Measurements from ENCODE around the gene CDC42BPG. TPM values are rescaled to one million over a fixed set of nuclear protein-coding genes. Genes with fewer than 3 reads are reported as not detected.
A peak's percentile ranks its signal among the peaks of the same experiment; 100 is the strongest.

CDC42BPG gene
- total and polyA plus RNA-seq, 10 of the 15 experiments (the other 5 are each of a cell fraction or from before 2014, with no cell fraction given): 0.02 to 1.3 (median 0.09) TPM; not detected in 1

DNA sequence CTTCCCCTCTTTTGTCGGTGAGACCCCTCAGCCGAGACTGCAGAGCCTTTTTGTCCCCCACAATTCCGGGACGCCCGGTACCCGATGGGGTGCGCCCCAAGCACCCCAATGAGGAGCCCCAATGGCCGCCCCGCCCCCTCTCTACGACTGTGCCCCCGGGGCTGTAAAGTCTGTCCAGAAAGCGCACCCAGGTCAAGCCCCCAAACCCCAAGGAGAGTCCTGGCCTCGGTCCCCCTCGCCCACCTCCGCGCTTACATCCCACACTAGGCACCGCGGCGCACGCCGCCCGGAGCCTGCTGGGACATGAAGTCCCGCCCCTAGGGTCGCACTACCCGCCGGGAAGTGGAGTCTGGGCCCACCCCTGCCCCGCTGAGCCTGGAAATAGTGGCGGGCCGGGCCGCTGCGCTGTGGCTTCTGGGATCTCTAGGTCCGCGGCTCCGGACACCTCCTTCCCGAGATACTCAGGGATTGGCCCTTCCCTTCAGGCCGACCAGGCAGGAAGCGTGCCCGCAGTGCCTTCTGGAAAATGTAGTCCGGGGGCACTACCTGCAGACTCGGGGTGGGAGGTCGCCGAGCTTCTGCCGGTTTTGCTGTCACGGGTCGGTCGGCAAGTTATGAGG lies 34.1 kb downstream of the CDC42BPG start, which contains the start of gene MEN1 (continued):
- TF ChIP-seq, protein P1, sequence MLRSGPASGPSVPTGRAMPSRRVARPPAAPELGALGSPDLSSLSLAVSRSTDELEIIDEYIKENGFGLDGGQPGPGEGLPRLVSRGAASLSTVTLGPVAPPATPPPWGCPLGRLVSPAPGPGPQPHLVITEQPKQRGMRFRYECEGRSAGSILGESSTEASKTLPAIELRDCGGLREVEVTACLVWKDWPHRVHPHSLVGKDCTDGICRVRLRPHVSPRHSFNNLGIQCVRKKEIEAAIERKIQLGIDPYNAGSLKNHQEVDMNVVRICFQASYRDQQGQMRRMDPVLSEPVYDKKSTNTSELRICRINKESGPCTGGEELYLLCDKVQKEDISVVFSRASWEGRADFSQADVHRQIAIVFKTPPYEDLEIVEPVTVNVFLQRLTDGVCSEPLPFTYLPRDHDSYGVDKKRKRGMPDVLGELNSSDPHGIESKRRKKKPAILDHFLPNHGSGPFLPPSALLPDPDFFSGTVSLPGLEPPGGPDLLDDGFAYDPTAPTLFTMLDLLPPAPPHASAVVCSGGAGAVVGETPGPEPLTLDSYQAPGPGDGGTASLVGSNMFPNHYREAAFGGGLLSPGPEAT (IDR thresholded peaks at IDR 0.05; ENCODE audit: low read depth): peak; percentile 38; the same call in 1 of the 2 replicates
- peak; percentile 47 for TF ChIP-seq RUNX3 (IDR thresholded peaks at IDR 0.05; ENCODE audit: low read length)
- TF ChIP-seq SMAD5 (IDR thresholded peaks at IDR 0.05; ENCODE audit: low read depth): no peak
- peak in 1 of 2 experiments; percentile 46; a peak in 2 of 4 replicates for TF ChIP-seq BHLHE40 (IDR thresholded peaks at IDR 0.05; ENCODE audit: borderline replicate concordance in 1 of 2, low read depth in 2 of 2, low read length in 1 of 2)
- TF ChIP-seq EED (IDR thresholded peaks at IDR 0.05; ENCODE audit: low read depth): peak; percentile 36; the same call in 1 of the 2 replicates
- TF ChIP-seq POU2F2 (IDR thresholded peaks at IDR 0.05; ENCODE audit: borderline replicate concordance, low read depth, low read length): 0 out of 3 replicates have a peak, but pooled peaks have one; percentile 18
- TF ChIP-seq, protein P2, sequence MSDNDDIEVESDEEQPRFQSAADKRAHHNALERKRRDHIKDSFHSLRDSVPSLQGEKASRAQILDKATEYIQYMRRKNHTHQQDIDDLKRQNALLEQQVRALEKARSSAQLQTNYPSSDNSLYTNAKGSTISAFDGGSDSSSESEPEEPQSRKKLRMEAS (IDR thresholded peaks at IDR 0.05; ENCODE audit: low read depth, low read length): peak; percentile 13; the same call in 1 of the 2 replicates
- TF ChIP-seq NFIC (IDR thresholded peaks at IDR 0.05; ENCODE audit: low read depth, low read length): no peak
- TF ChIP-seq, protein P3, sequence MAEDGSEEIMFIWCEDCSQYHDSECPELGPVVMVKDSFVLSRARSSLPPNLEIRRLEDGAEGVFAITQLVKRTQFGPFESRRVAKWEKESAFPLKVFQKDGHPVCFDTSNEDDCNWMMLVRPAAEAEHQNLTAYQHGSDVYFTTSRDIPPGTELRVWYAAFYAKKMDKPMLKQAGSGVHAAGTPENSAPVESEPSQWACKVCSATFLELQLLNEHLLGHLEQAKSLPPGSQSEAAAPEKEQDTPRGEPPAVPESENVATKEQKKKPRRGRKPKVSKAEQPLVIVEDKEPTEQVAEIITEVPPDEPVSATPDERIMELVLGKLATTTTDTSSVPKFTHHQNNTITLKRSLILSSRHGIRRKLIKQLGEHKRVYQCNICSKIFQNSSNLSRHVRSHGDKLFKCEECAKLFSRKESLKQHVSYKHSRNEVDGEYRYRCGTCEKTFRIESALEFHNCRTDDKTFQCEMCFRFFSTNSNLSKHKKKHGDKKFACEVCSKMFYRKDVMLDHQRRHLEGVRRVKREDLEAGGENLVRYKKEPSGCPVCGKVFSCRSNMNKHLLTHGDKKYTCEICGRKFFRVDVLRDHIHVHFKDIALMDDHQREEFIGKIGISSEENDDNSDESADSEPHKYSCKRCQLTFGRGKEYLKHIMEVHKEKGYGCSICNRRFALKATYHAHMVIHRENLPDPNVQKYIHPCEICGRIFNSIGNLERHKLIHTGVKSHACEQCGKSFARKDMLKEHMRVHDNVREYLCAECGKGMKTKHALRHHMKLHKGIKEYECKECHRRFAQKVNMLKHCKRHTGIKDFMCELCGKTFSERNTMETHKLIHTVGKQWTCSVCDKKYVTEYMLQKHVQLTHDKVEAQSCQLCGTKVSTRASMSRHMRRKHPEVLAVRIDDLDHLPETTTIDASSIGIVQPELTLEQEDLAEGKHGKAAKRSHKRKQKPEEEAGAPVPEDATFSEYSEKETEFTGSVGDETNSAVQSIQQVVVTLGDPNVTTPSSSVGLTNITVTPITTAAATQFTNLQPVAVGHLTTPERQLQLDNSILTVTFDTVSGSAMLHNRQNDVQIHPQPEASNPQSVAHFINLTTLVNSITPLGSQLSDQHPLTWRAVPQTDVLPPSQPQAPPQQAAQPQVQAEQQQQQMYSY (CRISPR knock-in tag; IDR thresholded peaks at IDR 0.05): no peak
- TF ChIP-seq YY1 (IDR thresholded peaks at IDR 0.05; ENCODE audit: low read depth, low read length): peak; percentile 60; the same call in 1 of the 2 replicates
- TF ChIP-seq EGR1 (IDR thresholded peaks at IDR 0.05; ENCODE audit: borderline replicate concordance in 1 of 2, low read depth in 2 of 2, low read length in 2 of 2): peak in 1 of 2 experiments; percentile 68; a peak in 1 of 3 replicates
- TF ChIP-seq, protein P4, sequence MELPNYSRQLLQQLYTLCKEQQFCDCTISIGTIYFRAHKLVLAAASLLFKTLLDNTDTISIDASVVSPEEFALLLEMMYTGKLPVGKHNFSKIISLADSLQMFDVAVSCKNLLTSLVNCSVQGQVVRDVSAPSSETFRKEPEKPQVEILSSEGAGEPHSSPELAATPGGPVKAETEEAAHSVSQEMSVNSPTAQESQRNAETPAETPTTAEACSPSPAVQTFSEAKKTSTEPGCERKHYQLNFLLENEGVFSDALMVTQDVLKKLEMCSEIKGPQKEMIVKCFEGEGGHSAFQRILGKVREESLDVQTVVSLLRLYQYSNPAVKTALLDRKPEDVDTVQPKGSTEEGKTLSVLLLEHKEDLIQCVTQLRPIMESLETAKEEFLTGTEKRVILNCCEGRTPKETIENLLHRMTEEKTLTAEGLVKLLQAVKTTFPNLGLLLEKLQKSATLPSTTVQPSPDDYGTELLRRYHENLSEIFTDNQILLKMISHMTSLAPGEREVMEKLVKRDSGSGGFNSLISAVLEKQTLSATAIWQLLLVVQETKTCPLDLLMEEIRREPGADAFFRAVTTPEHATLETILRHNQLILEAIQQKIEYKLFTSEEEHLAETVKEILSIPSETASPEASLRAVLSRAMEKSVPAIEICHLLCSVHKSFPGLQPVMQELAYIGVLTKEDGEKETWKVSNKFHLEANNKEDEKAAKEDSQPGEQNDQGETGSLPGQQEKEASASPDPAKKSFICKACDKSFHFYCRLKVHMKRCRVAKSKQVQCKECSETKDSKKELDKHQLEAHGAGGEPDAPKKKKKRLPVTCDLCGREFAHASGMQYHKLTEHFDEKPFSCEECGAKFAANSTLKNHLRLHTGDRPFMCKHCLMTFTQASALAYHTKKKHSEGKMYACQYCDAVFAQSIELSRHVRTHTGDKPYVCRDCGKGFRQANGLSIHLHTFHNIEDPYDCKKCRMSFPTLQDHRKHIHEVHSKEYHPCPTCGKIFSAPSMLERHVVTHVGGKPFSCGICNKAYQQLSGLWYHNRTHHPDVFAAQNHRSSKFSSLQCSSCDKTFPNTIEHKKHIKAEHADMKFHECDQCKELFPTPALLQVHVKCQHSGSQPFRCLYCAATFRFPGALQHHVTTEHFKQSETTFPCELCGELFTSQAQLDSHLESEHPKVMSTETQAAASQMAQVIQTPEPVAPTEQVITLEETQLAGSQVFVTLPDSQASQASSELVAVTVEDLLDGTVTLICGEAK (IDR thresholded peaks at IDR 0.05; ENCODE audit: borderline replicate concordance): peak; percentile 82
- TF ChIP-seq, protein P5, sequence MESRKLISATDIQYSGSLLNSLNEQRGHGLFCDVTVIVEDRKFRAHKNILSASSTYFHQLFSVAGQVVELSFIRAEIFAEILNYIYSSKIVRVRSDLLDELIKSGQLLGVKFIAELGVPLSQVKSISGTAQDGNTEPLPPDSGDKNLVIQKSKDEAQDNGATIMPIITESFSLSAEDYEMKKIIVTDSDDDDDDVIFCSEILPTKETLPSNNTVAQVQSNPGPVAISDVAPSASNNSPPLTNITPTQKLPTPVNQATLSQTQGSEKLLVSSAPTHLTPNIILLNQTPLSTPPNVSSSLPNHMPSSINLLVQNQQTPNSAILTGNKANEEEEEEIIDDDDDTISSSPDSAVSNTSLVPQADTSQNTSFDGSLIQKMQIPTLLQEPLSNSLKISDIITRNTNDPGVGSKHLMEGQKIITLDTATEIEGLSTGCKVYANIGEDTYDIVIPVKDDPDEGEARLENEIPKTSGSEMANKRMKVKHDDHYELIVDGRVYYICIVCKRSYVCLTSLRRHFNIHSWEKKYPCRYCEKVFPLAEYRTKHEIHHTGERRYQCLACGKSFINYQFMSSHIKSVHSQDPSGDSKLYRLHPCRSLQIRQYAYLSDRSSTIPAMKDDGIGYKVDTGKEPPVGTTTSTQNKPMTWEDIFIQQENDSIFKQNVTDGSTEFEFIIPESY (IDR thresholded peaks at IDR 0.05): no peak
- TF ChIP-seq NR2C1 (IDR thresholded peaks at IDR 0.05): peak; percentile 79
- TF ChIP-seq IKZF1 (conservative IDR thresholded peaks at IDR 0.05): peak; percentile 99
- TF ChIP-seq RELA (IDR thresholded peaks at IDR 0.05; ENCODE audit: borderline replicate concordance, partially characterized antibody): peak; percentile 31
- 0 out of 2 replicates have a peak, but pooled peaks have one; percentile 21 for TF ChIP-seq TBL1XR1 (IDR thresholded peaks at IDR 0.05; ENCODE audit: low read depth, low read length)
